HUES64 (cell line): Measurements from ENCODE around the gene DST.

Source experiments
- H3K27ac ChIP-seq: 2 replicates; pipeline ENCODE4 v1.7.0; 2013; ENCODE audit warnings: low read depth, low read length, inconsistent platforms
- H3K27me3 ChIP-seq: 2 replicates; pipeline ENCODE4 v1.6.1; 2013; ENCODE audit warnings: mild to moderate bottlenecking, low read length; ENCODE audit not compliant: insufficient read depth
- H3K36me3 ChIP-seq: 2 replicates; pipeline ENCODE4 v1.6.1; 2013; ENCODE audit warnings: mild to moderate bottlenecking, low read length; ENCODE audit not compliant: insufficient read depth
- H3K4me1 ChIP-seq: 2 replicates; pipeline ENCODE4 v1.6.1; 2013; ENCODE audit warnings: mild to moderate bottlenecking, low read length, moderate library complexity; ENCODE audit not compliant: insufficient read depth
- H3K4me3 ChIP-seq: 2 replicates; pipeline ENCODE4 v1.5.1; 2013; ENCODE audit warnings: mild to moderate bottlenecking, low read length, moderate library complexity
- H3K9ac ChIP-seq: 2 replicates; pipeline ENCODE4 v1.6.1; 2013; ENCODE audit warnings: mild to moderate bottlenecking, low read depth, low read length
- H3K9me3 ChIP-seq: 2 replicates; pipeline ENCODE4 v1.6.1; 2013; ENCODE audit warnings: low read depth, low read length; ENCODE audit not compliant: insufficient read depth
- WGBS: fragments of 150-250, 120-280 bp; methylation state at CpG from one replicate; pipeline ENCODE4 v1.1.7; 2013; ENCODE audit warnings: missing lambda C conversion rate; 5-methylcytosine and 5-hydroxymethylcytosine counted together

Gene DST

GRCh38 chr6:56593801-56594318 is 48.8 kb downstream of the DST start:
- no peaks in the 10 kb centered on the region for H3K4me1 ChIP-seq
- H3K36me3 ChIP-seq, result peaks cover 92% of the 10 kb centered on the region
- no peak overlapping the region for H3K4me3 ChIP-seq
- H3K9ac ChIP-seq, result no peak overlapping the region
- no peaks in the 10 kb centered on the region for H3K9me3 ChIP-seq
- 91% methylated on average over 5 of the region's 5 CpGs for WGBS
- H3K27ac ChIP-seq, result no peak overlapping the region
- no peaks in the 10 kb centered on the region for H3K27me3 ChIP-seq

GRCh38 chr6:56582236-56582635 is 60.5 kb downstream of the DST start:
- 100% methylated on average over 2 of the region's 3 CpGs for WGBS
- peaks cover 27% of the 10 kb centered on the region for H3K36me3 ChIP-seq
- H3K27ac ChIP-seq, result no peak overlapping the region
- H3K9me3 ChIP-seq, result no peaks in the 10 kb centered on the region
- H3K4me3 ChIP-seq, result no peak overlapping the region
- no peak overlapping the region for H3K9ac ChIP-seq
- no peaks in the 10 kb centered on the region for H3K27me3 ChIP-seq
- H3K4me1 ChIP-seq, result no peaks in the 10 kb centered on the region

- Histone ChIP-seq H3K4me3 (no peak overlapping the region), H3K9ac (no peak overlapping the region), H3K27me3 (no peaks in the 10 kb centered on the region), H3K36me3 (peaks cover 32% of the 10 kb centered on the region), H3K9me3 (no peaks in the 10 kb centered on the region), H3K27ac (no peak overlapping the region), H3K4me1 (no peaks in the 10 kb centered on the region)
- WGBS, result 92% methylated on average over 4 of the region's 4 CpGs
Measured at GRCh38 chr6:56581296-56581925, 61.3 kb downstream of the DST start.

- H3K27ac ChIP-seq, result no peak overlapping the region
- no peaks in the 10 kb centered on the region for H3K9me3 ChIP-seq
- H3K36me3 ChIP-seq, result peaks cover 35% of the 10 kb centered on the region
- WGBS, result 95% methylated on average over 5 of the region's 5 CpGs
- no peaks in the 10 kb centered on the region for H3K27me3 ChIP-seq
- no peak overlapping the region for H3K9ac ChIP-seq
- H3K4me1 ChIP-seq, result no peaks in the 10 kb centered on the region
- no peak overlapping the region for H3K4me3 ChIP-seq
Measured at GRCh38 chr6:56580271-56580670, 62.4 kb downstream of the DST start.

- WGBS, result 79% methylated on average over 2 of the region's 2 CpGs
- H3K27me3 ChIP-seq, result no peaks in the 10 kb centered on the region
- no peak overlapping the region for H3K9ac ChIP-seq
- no peak overlapping the region for H3K4me3 ChIP-seq
- no peaks in the 10 kb centered on the region for H3K4me1 ChIP-seq
- H3K27ac ChIP-seq, result no peak overlapping the region
- H3K9me3 ChIP-seq, result no peaks in the 10 kb centered on the region
- peaks cover 41% of the 10 kb centered on the region for H3K36me3 ChIP-seq
Measured at GRCh38 chr6:56579155-56579851, 63.4 kb downstream of the DST start.

- no peak overlapping the region for H3K4me3 ChIP-seq
- H3K27me3 ChIP-seq, result no peaks in the 10 kb centered on the region
- H3K9ac ChIP-seq, result no peak overlapping the region
- no peaks in the 10 kb centered on the region for H3K4me1 ChIP-seq
- H3K36me3 ChIP-seq, result peaks cover 75% of the 10 kb centered on the region
- H3K27ac ChIP-seq, result no peak overlapping the region
- 90% methylated on average over 3 of the region's 3 CpGs for WGBS
- no peaks in the 10 kb centered on the region for H3K9me3 ChIP-seq
Measured at GRCh38 chr6:56575736-56576135, 67.0 kb downstream of the DST start.

- no peak overlapping the region for H3K4me3 ChIP-seq
- H3K36me3 ChIP-seq, result peaks cover 81% of the 10 kb centered on the region
- 93% methylated on average over 2 of the region's 2 CpGs for WGBS
- no peak overlapping the region for H3K27ac ChIP-seq
- H3K9ac ChIP-seq, result no peak overlapping the region
- H3K9me3 ChIP-seq, result no peaks in the 10 kb centered on the region
- H3K4me1 ChIP-seq, result no peaks in the 10 kb centered on the region
- no peaks in the 10 kb centered on the region for H3K27me3 ChIP-seq
Measured at GRCh38 chr6:56574292-56574691, 68.4 kb downstream of the DST start.

GRCh38 chr6:56573624-56574023 is 69.1 kb downstream of the DST start:
- Histone ChIP-seq H3K4me1 (no peaks in the 10 kb centered on the region), H3K9ac (no peak overlapping the region), H3K27ac (no peak overlapping the region), H3K9me3 (no peaks in the 10 kb centered on the region), H3K27me3 (no peaks in the 10 kb centered on the region), H3K36me3 (peaks cover 76% of the 10 kb centered on the region), H3K4me3 (no peak overlapping the region)
- 99% methylated on average over 2 of the region's 2 CpGs for WGBS

- Histone ChIP-seq H3K36me3 (peaks cover 74% of the 10 kb centered on the region), H3K9ac (no peak overlapping the region), H3K27me3 (no peaks in the 10 kb centered on the region), H3K27ac (no peak overlapping the region), H3K9me3 (no peaks in the 10 kb centered on the region), H3K4me3 (no peak overlapping the region), H3K4me1 (no peaks in the 10 kb centered on the region)
- 95% methylated on average over 2 of the region's 3 CpGs for WGBS
Measured at GRCh38 chr6:56572788-56573471, 69.8 kb downstream of the DST start.

GRCh38 chr6:56571605-56572004 is 71.1 kb downstream of the DST start:
- peaks cover 71% of the 10 kb centered on the region for H3K36me3 ChIP-seq
- peaks cover 8% of the 10 kb centered on the region; the same call in 1 of the 2 replicates for H3K4me1 ChIP-seq
- H3K27ac ChIP-seq, result no peak overlapping the region
- H3K9ac ChIP-seq, result no peak overlapping the region
- H3K9me3 ChIP-seq, result no peaks in the 10 kb centered on the region
- 93% methylated on average over 2 of the region's 4 CpGs for WGBS
- no peaks in the 10 kb centered on the region for H3K27me3 ChIP-seq
- no peak overlapping the region for H3K4me3 ChIP-seq
